ENCODE data around the gene MITF.

MITF gene

DNA sequence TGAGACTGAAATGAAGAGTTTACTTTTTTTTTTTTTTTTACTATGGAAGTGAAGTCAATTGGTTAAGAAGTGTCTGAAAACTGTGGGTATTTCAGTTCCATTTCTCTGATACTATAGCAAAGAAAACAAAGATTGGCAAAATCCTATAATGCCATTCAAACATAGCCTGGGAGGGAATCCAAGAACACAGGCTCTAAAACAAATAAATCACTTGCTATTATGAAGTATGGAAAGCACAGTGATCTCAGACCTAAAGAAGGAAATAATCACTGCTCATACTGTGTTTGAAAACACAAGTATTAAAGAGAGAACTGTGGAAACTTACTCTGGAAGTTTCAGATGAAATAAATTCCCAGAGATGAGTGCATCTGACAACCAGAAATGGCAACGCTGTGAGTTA is 272.3 kb downstream of the MITF start:
- Histone ChIP-seq H2AFZ (ENCODE audit: low read length, unreplicated experiment) (no peak overlapping the region), H3K4me1 (ENCODE audit: control insufficient read depth, insufficient read depth, low read length, unreplicated experiment) (no peaks in the 10 kb centered on the region), H3K36me3 (ENCODE audit: insufficient read depth, low read length) (no peaks in the 10 kb centered on the region), H3K79me2 (ENCODE audit: control insufficient read depth, insufficient read depth, low read length, unreplicated experiment) (no peaks in the 10 kb centered on the region), H3K27me3 (ENCODE audit: insufficient read depth, low read length) (peaks cover 26% of the 10 kb centered on the region), H3K27ac (ENCODE audit: low read depth, low read length) (no peak overlapping the region), H3K4me3 (ENCODE audit: low read depth, low read length) (no peak overlapping the region)
